HEK293T (cell line): ENCODE results near the gene THSD7A.

Experiments used
- CTCF ChIA-PET: fragments of 350-600 bp; formaldehyde crosslinking; extraction: SDS; loops from one replicate; lab custom pipeline; 2021; ENCODE audit warnings: antibody characterized with exemption, inconsistent platforms; lab: Yijun Ruan, JAX
- POLR2A ChIA-PET: fragments of 350-600 bp; formaldehyde crosslinking; extraction: SDS; loops from one replicate; lab custom pipeline; 2020; ENCODE audit warnings: antibody characterized with exemption, inconsistent platforms; lab: Yijun Ruan, JAX
- DNase-seq: peaks from one replicate; pipeline ENCODE4 v3.0.0; 2012; ENCODE audit warnings: mixed read lengths; ENCODE audit errors: extremely low spot score
- ARNT ChIP-seq: fragments of 450-650 bp; IDR thresholded peaks from 2 replicates; pipeline ENCODE4 v1.6.1; 2017; ENCODE audit warnings: mild to moderate bottlenecking
- BHLHE40 ChIP-seq: fragments of 450-650 bp; IDR thresholded peaks from 2 replicates; pipeline ENCODE4 v1.6.1; 2016; ENCODE audit warnings: mild to moderate bottlenecking, moderate library complexity, borderline replicate concordance
- CTBP1 ChIP-seq: fragments of 450-650 bp; IDR thresholded peaks from 2 replicates; pipeline ENCODE4 v1.6.1; 2016; ENCODE audit warnings: borderline replicate concordance
- ELF4 ChIP-seq: fragments of 450-650 bp; IDR thresholded peaks from 2 replicates; pipeline ENCODE4 v1.6.1; 2017; ENCODE audit warnings: antibody characterized with exemption
- FOXA1 ChIP-seq: fragments of 450-650 bp; IDR thresholded peaks from 2 replicates; pipeline ENCODE4 v1.6.1; 2016; ENCODE audit warnings: mild to moderate bottlenecking
- FOXK2 ChIP-seq: fragments of 450-650 bp; IDR thresholded peaks from 2 replicates; pipeline ENCODE4 v1.6.1; 2016; ENCODE audit warnings: mild to moderate bottlenecking
- FOXM1 ChIP-seq: fragments of 450-650 bp; IDR thresholded peaks from 2 replicates; pipeline ENCODE4 v1.6.1; 2017; ENCODE audit warnings: mild to moderate bottlenecking, borderline replicate concordance
- HDGF ChIP-seq: fragments of 450-650 bp; IDR thresholded peaks from 2 replicates; pipeline ENCODE4 v1.6.1; 2017; ENCODE audit warnings: antibody characterized with exemption, borderline replicate concordance
- L3MBTL2 ChIP-seq: fragments of 450-650 bp; conservative IDR thresholded peaks from 2 replicates; pipeline ENCODE4 v1.6.1; 2016; ENCODE audit warnings: mild to moderate bottlenecking
- LEF1 ChIP-seq: fragments of 450-650 bp; IDR thresholded peaks from 2 replicates; pipeline ENCODE4 v1.6.1; 2017; ENCODE audit warnings: mild to moderate bottlenecking, borderline replicate concordance
- NFRKB ChIP-seq: fragments of 450-650 bp; IDR thresholded peaks from 2 replicates; pipeline ENCODE4 v1.6.1; 2016; ENCODE audit warnings: mild to moderate bottlenecking, moderate library complexity
- PKNOX1 ChIP-seq: fragments of 450-650 bp; IDR thresholded peaks from 2 replicates; pipeline ENCODE4 v1.6.1; 2016
- SP1 ChIP-seq: fragments of 450-650 bp; IDR thresholded peaks from 2 replicates; pipeline ENCODE4 v1.6.1; 2017
- SUZ12 ChIP-seq: fragments of 450-650 bp; IDR thresholded peaks from 2 replicates; pipeline ENCODE4 v1.6.1; 2016; ENCODE audit warnings: mild to moderate bottlenecking
- TARDBP ChIP-seq: fragments of 450-650 bp; IDR thresholded peaks from 2 replicates; pipeline ENCODE4 v1.6.1; 2016
- ZNF384 ChIP-seq: fragments of 450-650 bp; IDR thresholded peaks from 2 replicates; pipeline ENCODE4 v1.6.1; 2016

The THSD7A gene

GRCh38 chr7:11804621-11805020 is 27.4 kb downstream of the THSD7A start:
- no peak for DNase-seq
- ChIA-PET CTCF (no interaction called here), POLR2A (no interaction called here)
- TF ChIP-seq SP1, result no peak
- no peak for TF ChIP-seq L3MBTL2
- TF ChIP-seq TARDBP, result no peak
- no peak for TF ChIP-seq FOXM1
- TF ChIP-seq LEF1, result no peak
- no peak for TF ChIP-seq FOXK2
- TF ChIP-seq SUZ12, result no peak
- no peak for TF ChIP-seq ARNT
- no peak for TF ChIP-seq CTBP1
- no peak for TF ChIP-seq FOXA1
- no peak for TF ChIP-seq NFRKB
- no peak for TF ChIP-seq BHLHE40
- TF ChIP-seq PKNOX1, result no peak
- TF ChIP-seq ZNF384, result no peak
- TF ChIP-seq HDGF, result no peak
- TF ChIP-seq ELF4, result no peak

- CTCF ChIA-PET, result no interaction called here
- TF ChIP-seq SUZ12, result no peak
- TF ChIP-seq BHLHE40, result no peak
- no peak for TF ChIP-seq FOXK2
- TF ChIP-seq FOXA1, result no peak
- TF ChIP-seq PKNOX1, result no peak
- TF ChIP-seq CTBP1, result no peak
- TF ChIP-seq ZNF384, result no peak
- DNase-seq, result no peak
- POLR2A ChIA-PET, result no interaction called here
These were observed 36.8 kb downstream of the THSD7A start for GRCh38 chr7:11795231-11795630.

GRCh38 chr7:11792166-11792565 is 39.8 kb downstream of the THSD7A start:
- CTCF ChIA-PET, result no interaction called here

GRCh38 chr7:11788568-11788967 is 43.4 kb downstream of the THSD7A start:
- TF ChIP-seq ARNT (no peak), CTBP1 (no peak), TARDBP (no peak), BHLHE40 (no peak), PKNOX1 (no peak), FOXK2 (no peak), NFRKB (no peak), LEF1 (no peak), HDGF (no peak), L3MBTL2 (no peak), SP1 (no peak), FOXA1 (no peak), FOXM1 (no peak), ELF4 (no peak), SUZ12 (no peak), ZNF384 (no peak)
- DNase-seq, result no peak
- CTCF ChIA-PET, result no interaction called here
- POLR2A ChIA-PET, result no interaction called here

More at GRCh38 chr7:11792166-11792565, 39.8 kb downstream of the THSD7A start:
- TF ChIP-seq TARDBP (no peak), NFRKB (no peak), BHLHE40 (no peak), CTBP1 (no peak), LEF1 (no peak), FOXK2 (no peak), L3MBTL2 (no peak), SUZ12 (no peak), FOXM1 (no peak)
- DNase-seq, result no peak
- POLR2A ChIA-PET, result no interaction called here

GRCh38 chr7:11787534-11787933 is 44.5 kb downstream of the THSD7A start:
- DNase-seq, result no peak
- ChIA-PET CTCF (no interaction called here), POLR2A (no interaction called here)
- no peak for TF ChIP-seq SP1
- TF ChIP-seq LEF1, result no peak
- no peak for TF ChIP-seq NFRKB
- no peak for TF ChIP-seq CTBP1
- no peak for TF ChIP-seq FOXA1
- no peak for TF ChIP-seq ELF4
- TF ChIP-seq L3MBTL2, result no peak
- TF ChIP-seq ARNT, result no peak
- no peak for TF ChIP-seq TARDBP

GRCh38 chr7:11786186-11786585 is 45.8 kb downstream of the THSD7A start:
- DNase-seq, result peak; percentile 8
- ChIA-PET POLR2A (no interaction called here), CTCF (no interaction called here)
- TF ChIP-seq CTBP1 (no peak), PKNOX1 (no peak)
